NOMO-1 (cell line): ENCODE data around the gene FAM25A.
A peak's percentile ranks its signal among the peaks of the same experiment; 100 is the strongest.
"Not testable (repeated sequence)": the region's sequence is repeated elsewhere in the genome, so short reads cannot be mapped to it uniquely, and the experiment has no call there.

Experiments
- DNase-seq, 2 experiments: peaks; one replicate each; lab custom pipeline; 2025; ENCODE audit not compliant: unreplicated experiment in 2 of 2; lab: John Stamatoyannopoulos, UW

FAM25A gene

DNA sequence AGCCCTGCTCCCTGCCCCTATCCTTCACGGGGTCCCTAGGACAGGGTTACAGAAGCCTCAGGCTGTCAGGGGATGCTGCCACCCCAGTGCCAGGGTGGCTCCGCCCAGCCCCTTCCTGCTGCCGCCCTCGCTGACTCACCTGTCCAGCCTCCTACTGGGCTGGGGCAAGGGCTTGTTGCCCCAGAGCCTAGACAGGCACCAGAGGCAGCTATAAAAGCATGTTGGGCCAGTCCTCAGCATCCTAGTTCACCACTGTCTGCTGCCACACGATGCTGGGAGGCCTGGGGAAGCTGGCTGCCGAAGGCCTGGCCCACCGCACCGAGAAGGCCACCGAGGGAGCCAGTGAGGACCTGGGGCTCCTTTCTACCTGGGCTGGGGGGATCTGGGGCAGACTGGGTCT is at the start of gene FAM25A:
Gene FAM25A, plus strand, starts transcription at position 239 of the 400 bp plus-strand sequence. Its CDS starts 31 bp downstream, at position 270.
- DNase-seq = not testable (repeated sequence)

DNA sequence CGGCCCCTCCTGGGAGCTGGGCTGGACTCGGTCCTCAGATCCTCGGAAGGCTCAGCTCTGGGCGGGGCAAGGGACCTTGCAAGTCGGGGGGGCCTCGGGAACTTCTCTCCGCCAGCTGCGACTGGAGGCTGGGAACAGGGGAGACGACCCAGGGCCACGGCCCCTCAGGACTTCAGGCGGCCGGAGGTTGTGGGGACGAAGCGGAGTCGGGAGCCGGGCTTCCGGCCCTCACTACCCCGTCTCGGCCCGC is 49.2 kb upstream of the FAM25A start:
- no peak for DNase-seq

DNA sequence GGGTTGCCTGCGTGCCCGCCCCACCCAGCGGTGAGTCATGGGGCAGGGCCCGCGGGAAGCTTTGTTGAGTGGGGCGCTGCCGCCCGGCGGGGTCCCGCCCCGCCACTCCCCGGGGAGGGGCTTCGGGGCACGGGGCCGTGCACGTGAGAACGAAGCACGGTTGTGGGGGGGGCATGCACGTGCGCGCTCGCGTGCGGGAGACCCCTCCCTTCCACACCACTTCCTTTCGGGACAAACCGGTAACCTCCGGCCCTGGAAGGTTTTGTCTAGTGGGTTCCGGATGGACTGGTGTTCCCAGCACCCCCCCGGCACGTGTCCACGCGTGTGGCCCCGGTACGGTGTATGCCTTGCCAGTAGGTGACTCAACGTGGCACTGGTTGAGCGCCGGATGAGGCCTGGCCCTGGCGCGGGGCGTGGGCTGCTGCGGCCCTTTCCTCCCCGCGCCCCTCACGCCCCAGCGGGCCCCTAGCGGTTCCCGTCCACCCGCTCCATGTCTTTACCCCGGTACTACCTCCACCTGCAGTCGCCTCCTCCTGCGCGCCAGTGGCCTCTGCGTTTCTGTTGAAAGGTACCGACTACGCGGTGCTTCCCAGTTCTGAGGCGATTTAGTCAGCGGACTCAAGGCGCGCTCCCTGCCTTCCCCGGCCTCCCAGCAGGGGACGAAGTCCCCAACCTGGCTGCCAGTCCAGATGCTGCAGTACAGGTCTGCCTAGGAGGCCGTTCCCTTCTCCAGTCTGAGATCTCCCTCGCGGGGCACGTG is 48.7 kb upstream of the FAM25A start:
- DNase-seq = peak; percentile 83 to 89

DNA sequence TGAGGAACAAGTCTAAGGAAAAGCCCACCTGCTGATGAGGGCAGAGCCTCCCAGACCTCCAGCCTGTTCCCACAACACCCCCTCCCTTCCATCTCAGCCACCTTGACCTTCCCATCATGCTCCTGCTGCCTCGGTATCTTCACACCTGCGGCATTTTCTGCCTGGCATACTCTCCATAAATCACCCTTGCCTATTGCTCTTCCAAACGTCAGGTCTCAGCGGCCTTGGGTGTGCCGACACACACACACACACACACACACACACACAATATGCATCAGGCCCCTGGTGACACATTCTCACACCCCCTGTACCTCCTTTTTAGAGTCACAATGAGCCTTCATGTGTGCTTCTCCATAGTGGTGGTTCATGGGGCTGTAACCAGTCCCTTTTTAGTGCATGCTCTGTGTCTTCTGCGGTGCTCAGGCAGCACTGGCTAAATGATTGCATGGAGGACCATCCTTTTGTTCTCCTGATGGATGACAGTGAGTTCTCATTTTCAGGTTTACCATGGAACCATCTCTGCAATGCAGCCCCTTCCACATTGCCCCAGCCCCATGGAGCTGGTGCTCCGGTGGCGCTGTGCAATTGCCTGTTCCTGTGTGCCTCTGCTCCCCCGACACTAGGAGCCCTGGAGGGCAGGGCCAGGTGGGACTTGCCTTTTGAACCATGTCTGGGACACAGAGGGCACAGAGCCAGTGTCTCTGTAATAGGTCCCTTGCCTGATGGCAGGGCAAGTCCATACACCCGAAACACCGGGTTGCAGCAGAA is 47.3 kb upstream of the FAM25A start:
- DNase-seq = no peak

DNA sequence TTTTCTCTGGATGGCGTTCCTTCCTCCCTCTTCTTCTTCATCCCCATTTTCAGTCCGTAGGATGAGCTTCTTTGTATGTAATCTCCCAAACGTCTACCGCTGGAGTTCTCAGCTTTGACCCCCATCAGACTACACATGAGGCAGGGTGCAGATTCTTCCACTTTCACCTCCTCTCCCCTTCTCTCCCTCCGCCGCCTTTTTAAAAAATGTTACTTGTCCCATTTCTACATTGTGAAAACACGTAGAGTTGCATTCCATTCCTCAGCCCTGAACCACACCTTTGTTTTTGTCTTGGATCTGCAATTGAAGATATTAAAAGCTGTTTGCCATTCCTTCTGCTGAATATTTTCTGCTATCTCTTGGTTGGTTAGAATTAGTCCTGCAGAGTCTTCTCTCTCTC is 45.6 kb upstream of the FAM25A start:
- no peak for DNase-seq

DNA sequence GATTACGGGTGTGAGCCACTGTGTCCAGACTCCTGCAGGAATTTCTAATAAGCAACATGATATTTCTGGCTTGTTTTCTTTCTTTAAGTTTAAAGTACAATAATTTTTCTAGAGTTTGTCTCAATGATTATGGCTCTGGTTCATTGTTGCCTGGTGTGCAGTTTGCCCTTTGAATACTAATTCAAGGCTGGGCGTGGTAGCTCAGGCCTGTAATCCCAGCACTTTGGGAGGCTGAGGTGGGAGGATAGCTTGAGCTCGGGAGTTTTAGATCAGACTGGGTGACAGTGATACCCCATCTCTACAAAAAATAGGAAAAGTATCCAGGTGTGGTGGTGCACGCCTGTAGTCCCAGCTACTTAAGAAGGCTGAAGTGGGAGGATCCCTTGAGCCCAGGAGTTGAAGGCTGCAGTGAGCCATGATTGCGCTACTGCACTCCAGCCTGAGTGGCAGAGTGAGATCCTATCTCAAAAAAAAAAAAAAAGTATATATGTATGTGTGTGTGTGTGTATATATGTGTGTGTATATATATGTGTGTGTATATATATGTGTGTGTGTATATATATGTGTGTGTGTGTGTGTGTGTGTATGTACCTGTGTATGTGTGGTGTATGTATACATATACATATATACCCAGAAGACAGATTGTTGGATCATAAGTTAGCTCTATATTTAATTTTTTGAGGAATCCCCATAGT is 43.6 kb upstream of the FAM25A start:
- DNase-seq = no peak

DNA sequence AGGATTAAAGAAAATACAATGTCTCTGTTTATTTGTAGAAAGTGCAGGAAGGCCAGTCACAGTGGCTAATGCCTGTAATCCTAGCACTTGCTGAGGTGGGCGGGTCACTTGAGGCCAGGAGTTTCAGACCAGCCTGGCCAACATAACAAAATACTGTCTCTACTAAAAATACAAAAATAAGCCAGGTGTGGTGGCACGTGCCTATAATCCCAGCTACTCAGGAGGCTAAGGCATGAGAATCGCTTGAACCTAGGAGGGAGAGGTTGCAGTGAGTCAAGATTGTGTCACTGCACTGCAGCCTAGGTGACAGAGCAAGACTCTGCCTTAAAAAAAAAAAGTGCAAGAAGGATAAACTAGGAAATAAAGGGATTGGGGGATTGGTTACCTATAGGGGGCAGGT is 41.6 kb upstream of the FAM25A start:
- DNase-seq = not testable (repeated sequence)

DNA sequence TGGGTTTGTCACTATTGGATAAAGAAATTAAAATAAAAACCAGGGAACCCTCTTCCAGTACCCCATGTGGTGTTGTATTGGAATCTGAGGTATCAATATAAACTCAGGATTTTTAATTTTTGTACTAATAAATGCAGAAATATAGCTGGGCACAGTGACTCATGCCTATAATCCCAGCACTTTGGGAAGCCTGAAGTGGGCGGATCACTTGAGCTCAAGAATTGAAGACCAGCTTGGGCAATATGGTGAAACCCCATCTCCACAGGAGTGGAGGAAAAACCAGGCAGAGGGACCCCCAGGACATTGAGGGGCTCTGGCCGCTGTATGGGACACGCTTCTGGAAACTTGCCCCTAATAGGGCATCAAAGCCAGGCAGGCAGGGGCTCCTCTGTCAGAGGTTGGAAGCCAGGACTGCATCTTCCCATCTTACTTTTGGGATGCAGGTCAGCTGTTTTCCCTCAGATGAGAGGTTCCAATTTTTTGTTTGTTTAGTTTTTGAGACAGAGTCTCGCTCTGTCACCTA is 40.7 kb upstream of the FAM25A start:
- no peak for DNase-seq

DNA sequence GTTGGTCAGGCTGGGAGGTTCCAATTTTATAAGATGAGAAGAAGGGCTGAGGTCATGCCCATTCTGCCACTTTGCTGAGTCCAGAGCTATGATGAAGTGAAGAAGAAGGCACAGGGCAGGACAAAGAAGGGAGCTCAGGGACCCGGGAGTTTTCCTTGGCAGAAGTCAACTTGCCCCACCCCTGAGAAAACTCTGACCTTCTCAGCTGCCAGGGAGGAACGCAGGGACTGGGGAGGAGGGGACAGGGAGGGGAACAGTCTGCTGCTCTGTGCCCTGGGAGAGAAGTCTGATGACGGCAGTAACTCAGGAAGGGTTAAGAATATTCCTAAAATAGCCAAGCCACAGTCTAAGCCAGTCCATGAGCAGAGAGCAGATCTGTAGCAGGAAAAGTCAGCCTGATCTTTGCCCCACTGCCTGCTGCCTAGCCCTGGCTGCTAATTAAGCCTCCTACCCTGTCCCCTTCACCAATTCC is 40.1 kb upstream of the FAM25A start:
- no peak for DNase-seq

DNA sequence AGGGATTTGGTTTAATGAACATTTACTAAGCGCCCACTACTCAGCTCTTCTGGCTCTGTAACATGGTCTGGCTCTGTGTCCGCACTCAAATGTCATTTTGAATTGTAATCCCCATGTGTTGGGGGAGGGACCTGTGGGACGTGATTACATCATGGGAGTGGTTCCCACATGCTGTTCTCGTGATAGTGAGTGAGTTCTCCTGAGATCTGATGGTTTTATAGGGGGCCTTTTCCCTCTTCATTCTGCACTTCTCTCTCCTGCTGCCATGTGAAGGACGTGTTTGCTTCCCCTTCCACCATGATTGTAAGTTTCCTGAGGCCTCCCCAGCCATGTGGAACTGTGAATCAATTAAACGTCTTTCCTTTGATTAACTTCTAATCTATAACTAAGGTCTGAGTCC is 39.1 kb upstream of the FAM25A start:
- not testable (repeated sequence) for DNase-seq

DNA sequence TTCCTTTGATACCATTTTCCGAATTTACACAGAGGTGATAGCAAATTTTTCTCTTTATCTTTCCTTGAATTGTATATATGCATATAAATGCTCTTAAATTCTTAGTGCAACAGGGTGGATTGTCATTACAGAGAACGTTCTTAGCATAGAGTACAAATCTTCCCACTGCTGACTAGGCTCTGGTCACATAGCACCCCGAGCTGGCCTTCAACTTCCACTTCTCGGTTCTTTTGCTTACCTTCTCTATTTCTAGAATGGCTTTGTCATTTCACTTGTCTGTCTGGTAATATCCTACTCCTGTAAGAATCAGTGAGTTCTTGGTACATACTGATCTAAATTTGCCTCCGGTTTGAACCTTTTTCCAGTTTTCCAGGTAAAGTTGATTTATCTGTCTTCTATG is 38.4 kb upstream of the FAM25A start:
- peak in 1 of 2 experiments; percentile 3 for DNase-seq

DNA sequence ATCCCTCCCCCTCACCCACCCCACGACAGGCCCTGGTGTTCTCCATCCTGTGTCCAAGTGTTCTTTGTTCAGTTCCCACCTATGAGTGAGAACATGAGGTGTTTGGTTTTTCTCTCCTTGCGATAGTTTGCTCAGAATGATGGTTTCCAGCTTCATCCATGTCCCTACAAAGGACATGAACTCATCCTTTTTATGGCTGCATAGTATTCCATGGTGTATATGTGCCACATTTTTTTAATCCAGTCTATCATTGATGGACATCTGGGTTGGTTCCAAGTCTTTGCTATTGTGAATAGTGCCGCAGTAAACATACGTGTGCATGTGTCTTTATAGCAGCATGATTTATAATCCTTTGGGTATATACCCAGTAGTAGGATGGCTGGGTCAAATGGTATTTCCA is 35.6 kb upstream of the FAM25A start:
- not testable (repeated sequence) for DNase-seq

DNA sequence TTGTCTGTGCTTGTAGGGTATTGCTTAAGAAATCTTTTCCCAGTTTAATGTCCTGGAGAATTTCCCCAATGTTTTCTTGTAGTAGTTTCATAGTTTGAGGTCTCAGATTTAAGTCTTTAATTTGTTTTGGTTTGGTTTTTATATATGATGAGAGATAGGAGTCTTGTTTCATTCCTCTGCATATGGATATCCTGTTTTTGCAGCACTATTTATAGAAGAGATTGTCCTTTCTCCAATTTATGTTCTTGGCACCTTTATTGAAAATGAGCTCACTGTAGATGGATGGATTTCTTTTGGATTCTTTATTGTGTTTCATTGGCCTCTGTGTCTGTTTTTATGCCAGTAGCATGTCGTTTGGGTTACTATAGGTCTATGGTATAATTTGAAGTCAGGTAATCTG is 31.6 kb upstream of the FAM25A start:
- DNase-seq = no peak

DNA sequence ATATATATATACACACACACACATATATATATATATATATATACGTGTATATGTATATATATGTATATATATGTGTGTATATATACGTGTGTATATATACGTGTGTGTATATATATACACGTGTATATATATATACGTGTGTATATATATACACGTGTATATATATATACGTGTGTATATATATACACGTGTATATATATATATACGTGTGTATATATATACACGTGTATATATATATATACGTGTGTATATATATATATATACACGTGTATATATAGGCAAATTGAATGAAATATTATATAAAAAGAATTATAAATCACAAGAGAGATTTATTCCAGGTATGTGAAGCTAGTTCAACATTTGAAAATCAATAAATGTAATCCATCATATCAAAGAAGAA is 28.7 kb upstream of the FAM25A start:
- not testable (repeated sequence) for DNase-seq

DNA sequence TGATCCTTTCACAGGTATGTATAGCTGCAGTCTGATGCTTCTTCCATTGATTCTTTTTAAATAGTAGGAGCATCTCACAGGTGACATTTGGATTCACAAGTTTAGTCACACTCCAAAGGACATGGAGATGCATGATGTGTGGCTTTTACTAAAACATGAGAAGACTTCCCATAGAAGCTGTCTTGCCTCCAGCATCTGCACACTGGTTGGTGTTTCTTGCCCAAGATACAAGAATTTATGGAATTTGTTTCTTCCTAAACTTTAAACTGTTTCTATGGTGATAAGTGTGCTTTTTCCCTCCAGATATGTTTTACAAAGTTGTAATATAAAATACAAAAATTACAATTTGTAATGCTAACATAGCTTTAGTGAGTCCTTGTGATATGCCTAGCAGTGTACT is 27.6 kb upstream of the FAM25A start:
- DNase-seq = no peak

DNA sequence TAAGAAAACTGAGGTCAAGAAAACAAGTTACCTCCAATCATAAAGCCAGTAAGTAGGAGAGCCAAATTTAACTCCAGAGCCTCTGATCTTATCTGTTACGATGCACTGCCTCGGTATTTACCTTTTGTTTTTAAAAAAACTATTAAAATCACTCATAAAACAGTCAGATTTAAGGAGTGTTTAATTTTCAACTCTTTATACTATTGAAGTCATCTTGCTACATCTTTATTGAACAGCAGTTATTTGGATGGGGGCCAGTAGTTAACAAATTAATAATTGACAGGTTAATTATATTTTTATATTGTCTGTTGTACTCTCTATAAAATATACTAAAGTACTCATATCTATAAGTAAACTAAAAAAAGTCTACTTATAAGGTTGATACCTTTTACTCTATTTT is 27.2 kb upstream of the FAM25A start:
- DNase-seq = no peak

DNA sequence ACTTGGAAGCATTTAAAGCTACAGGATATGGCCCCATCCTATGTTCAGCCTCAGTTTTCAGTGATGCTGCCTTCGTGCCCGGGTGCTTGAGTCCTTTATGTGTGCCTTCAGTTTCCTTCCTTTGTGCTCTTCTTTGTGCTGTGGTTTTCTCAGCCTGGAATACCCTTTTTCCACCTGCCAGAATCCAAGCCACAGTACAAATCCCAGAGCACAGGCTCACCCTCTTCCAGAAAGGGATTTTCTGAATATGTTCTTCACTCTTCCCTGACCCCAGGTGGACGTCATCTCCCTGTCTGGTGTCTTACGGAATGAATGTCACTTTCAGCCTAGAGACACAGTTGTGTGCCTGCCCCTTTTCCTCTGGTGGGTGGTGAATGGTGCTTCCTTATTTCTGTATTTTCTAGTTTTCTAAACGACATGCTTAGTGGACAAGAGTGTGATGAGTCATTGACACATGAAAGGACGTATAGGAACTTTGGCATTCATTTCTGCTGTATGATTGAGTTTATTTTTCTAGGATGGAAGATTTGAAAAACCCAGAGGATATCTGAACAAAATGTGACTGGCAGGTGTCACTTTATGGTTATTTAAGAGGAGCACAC is 20.2 kb upstream of the FAM25A start:
- DNase-seq = peak; percentile 59 to 62

DNA sequence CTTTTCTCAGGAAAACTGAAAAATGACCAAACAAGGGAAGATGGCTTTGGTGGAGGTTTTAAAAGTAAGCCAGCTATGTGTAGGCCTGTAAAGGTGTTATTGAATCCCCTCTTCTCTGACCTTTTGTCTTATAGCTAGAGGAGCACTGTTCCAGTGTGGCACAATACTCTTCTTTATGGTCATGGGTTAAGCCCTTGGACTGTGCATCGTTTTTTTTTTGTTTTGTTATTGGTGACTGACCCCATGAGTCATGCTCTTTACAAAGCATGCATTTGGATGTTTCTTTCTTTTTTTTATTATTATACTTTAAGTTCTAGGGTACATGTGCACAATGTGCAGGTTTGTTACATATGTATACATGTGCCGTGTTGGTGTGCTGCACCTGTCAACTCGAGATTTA is 19.6 kb upstream of the FAM25A start:
- DNase-seq = no peak

DNA sequence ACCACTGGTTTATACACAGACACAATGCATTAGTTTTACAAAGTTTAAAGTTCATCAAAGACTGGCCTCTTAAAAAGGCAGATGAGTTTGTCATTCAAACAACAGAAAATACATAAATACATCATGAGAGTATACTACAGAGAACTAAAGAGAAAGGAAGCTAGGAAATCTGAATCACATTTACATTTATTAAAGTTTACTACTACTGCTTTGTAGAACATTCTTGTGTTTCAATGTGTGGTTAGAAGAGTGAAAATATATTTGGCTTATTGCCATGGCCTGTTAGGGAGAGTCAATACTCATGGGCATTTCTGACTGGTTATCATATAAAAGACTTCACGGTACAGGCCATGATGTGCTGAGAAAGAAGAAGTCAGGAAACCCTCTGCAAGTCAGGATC is 13.0 kb upstream of the FAM25A start:
- not testable (repeated sequence) for DNase-seq

DNA sequence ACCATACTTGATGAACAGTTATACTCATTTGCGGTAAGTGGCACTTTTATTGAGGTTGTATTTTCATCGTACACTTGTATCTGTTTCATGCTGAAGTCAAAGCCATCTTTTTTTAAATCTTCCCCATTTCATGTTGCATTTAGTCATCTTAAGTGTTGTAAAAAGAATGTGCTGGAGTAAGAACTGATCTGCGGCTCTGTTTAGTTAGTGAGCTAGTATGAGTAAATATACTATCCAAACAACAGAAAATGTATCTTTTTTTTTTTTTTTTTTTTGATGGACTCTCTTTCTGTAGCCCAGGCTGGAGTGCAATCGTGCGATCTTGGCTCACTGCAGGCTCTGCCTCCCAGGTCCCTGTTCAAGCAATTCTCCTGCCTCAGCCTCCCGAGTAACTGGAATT is 12.4 kb upstream of the FAM25A start:
- not testable (repeated sequence) for DNase-seq

DNA sequence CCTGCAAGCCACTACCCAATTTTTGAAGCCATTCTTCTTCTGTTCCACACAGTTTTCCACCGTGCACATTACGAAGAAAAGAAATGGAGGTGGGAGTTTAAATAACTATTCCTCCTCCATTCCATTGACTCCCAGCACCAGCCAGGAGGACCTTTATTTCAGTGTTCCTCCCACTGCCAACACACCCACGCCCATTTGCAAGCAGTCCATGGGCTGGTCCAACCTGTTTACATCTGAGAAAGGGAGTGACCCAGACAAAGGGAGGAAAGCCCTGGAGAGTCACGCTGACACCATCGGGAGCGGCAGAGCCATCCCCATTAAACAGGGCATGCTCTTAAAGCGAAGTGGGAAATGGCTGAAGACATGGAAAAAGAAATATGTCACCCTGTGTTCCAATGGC is 11.8 kb upstream of the FAM25A start:
- DNase-seq = not testable (repeated sequence)
